ENCODE results near the gene GPR89A. TPM values are rescaled to one million over a fixed set of nuclear protein-coding genes. Genes with fewer than 3 reads are reported as not detected.

GPR89A gene
- polyA plus RNA-seq, 3 donors: 7.2 to 8.1 (median 8.1) TPM

GRCh38 chr1:145701306-145701862 is 93.6 kb downstream of the GPR89A start:
- no peak overlapping the region for H3K27ac ChIP-seq (ENCODE audit: low read depth in 1 of 2, low read length in 2 of 2)
- Mint-ChIP-seq H3K4me1 (peaks cover 8% of the 10 kb centered on the region), H3K27me3 (ENCODE audit: low read depth in 3 of 3) (peaks cover 0 to 9% (median 0%) of the 10 kb centered on the region in 3 donors), H3K36me3 (no peaks in the 10 kb centered on the region), H3K27ac (no peak overlapping the region), H3K9me3 (peaks cover 0 to 2% (median 0%) of the 10 kb centered on the region in 7 donors), H3K4me3 (no peak overlapping the region)
- WGBS (ENCODE audit: insufficient coverage): no CpG with 5 or more reads among the region's 2 CpGs
- H4K20me1 ChIP-seq (ENCODE audit: insufficient read depth, low read length): no peaks in the 10 kb centered on the region
- peaks cover 4 to 9% of the 10 kb centered on the region in 2 donors for H3K4me1 ChIP-seq (ENCODE audit: control insufficient read depth in 1 of 2, insufficient read depth in 2 of 2, low read length in 2 of 2)
- no peak overlapping the region for H2AFZ ChIP-seq (ENCODE audit: insufficient read depth, low read depth, low read length, poor library complexity, severe bottlenecking)
- H3K36me3 ChIP-seq (replicated peaks in 1 of 2; ENCODE audit: control insufficient read depth in 1 of 2, insufficient read depth in 2 of 2, low read length in 2 of 2): no peaks in the 10 kb centered on the region
- TF ChIP-seq CTCF (IDR thresholded peaks at IDR 0.05): no peak
- intact Hi-C loops (cut with micrococcal nuclease): no loop called here
- no peaks in the 10 kb centered on the region for H3K9me3 ChIP-seq (replicated peaks in 1 of 2; ENCODE audit: control insufficient read depth in 1 of 2, insufficient read depth in 1 of 2, low read length in 2 of 2)
- DNase-seq: no peak
- H3K9ac ChIP-seq (ENCODE audit: insufficient read depth, low read length, poor library complexity, severe bottlenecking): no peak overlapping the region
- no peaks in the 10 kb centered on the region for H3K79me2 ChIP-seq (ENCODE audit: insufficient read depth, low read length)
- H3K4me3 ChIP-seq (replicated peaks in 1 of 3; ENCODE audit: low read depth in 2 of 3, low read length in 3 of 3): no peak overlapping the region
- H3K27me3 ChIP-seq (ENCODE audit: control insufficient read depth in 2 of 2, insufficient read depth in 2 of 2, low read length in 2 of 2): no peaks in the 10 kb centered on the region
- H3K4me2 ChIP-seq (replicated peaks; ENCODE audit: extremely low read depth, low read length, poor library complexity, severe bottlenecking): no peak overlapping the region

- peaks cover 0 to 2% of the 10 kb centered on the region in 2 donors for H3K4me1 ChIP-seq (ENCODE audit: control insufficient read depth in 1 of 2, insufficient read depth in 2 of 2, low read length in 2 of 2)
- no peak overlapping the region for H3K27ac ChIP-seq (ENCODE audit: low read depth in 1 of 2, low read length in 2 of 2)
- no peaks in the 10 kb centered on the region for H3K27me3 ChIP-seq (ENCODE audit: control insufficient read depth in 2 of 2, insufficient read depth in 2 of 2, low read length in 2 of 2)
- Mint-ChIP-seq H3K27ac (no peak overlapping the region), H3K36me3 (no peaks in the 10 kb centered on the region), H3K4me3 (no peak overlapping the region), H3K27me3 (ENCODE audit: low read depth in 3 of 3) (peaks cover 0 to 9% (median 0%) of the 10 kb centered on the region in 3 donors), H3K4me1 (peaks cover 2% of the 10 kb centered on the region), H3K9me3 (peaks cover 0 to under 1% (median 0%) of the 10 kb centered on the region in 7 donors)
- no peaks in the 10 kb centered on the region for H3K9me3 ChIP-seq (replicated peaks in 1 of 2; ENCODE audit: control insufficient read depth in 1 of 2, insufficient read depth in 1 of 2, low read length in 2 of 2)
- no peak overlapping the region for H3K4me3 ChIP-seq (replicated peaks in 1 of 3; ENCODE audit: low read depth in 2 of 3, low read length in 3 of 3)
- no peak overlapping the region for H3K9ac ChIP-seq (ENCODE audit: insufficient read depth, low read length, poor library complexity, severe bottlenecking)
- H3K4me2 ChIP-seq (replicated peaks; ENCODE audit: extremely low read depth, low read length, poor library complexity, severe bottlenecking): no peak overlapping the region
- no peak for TF ChIP-seq CTCF (IDR thresholded peaks at IDR 0.05)
- no peak for DNase-seq
- H2AFZ ChIP-seq (ENCODE audit: insufficient read depth, low read depth, low read length, poor library complexity, severe bottlenecking): no peak overlapping the region
- H4K20me1 ChIP-seq (ENCODE audit: insufficient read depth, low read length): no peaks in the 10 kb centered on the region
- no peaks in the 10 kb centered on the region for H3K36me3 ChIP-seq (replicated peaks in 1 of 2; ENCODE audit: control insufficient read depth in 1 of 2, insufficient read depth in 2 of 2, low read length in 2 of 2)
- intact Hi-C loops (cut with micrococcal nuclease): no loop called here
- 94% methylated on average over 2 of the region's 2 CpGs for WGBS (ENCODE audit: insufficient coverage)
- H3K79me2 ChIP-seq (ENCODE audit: insufficient read depth, low read length): no peaks in the 10 kb centered on the region
Measured at GRCh38 chr1:145702052-145702451, 94.3 kb downstream of the GPR89A start.
